ENCODE data around the gene PKP4. TPM values are rescaled to one million over a fixed set of nuclear protein-coding genes. Genes with fewer than 3 reads are reported as not detected.

Gene PKP4
- total RNA-seq, 1 donor from 2014 or later: 60.8 TPM

- no peak overlapping the region for H3K27ac ChIP-seq
- no peaks in the 10 kb centered on the region for H3K27me3 ChIP-seq
- no peak overlapping the region for H3K4me3 ChIP-seq
- TF ChIP-seq CTCF (IDR thresholded peaks at IDR 0.05): no peak
- DNase-seq (ENCODE audit: low spot score in 2 of 2): no peak
- no peaks in the 10 kb centered on the region for H3K36me3 ChIP-seq
- no peaks in the 10 kb centered on the region for H3K9me3 ChIP-seq
- H3K4me1 ChIP-seq: no peaks in the 10 kb centered on the region
- intact Hi-C loops (cut with DNase I): no loop called here
These were observed 230.6 kb downstream of the PKP4 start for GRCh38 chr2:158687315-158687714.

DNA sequence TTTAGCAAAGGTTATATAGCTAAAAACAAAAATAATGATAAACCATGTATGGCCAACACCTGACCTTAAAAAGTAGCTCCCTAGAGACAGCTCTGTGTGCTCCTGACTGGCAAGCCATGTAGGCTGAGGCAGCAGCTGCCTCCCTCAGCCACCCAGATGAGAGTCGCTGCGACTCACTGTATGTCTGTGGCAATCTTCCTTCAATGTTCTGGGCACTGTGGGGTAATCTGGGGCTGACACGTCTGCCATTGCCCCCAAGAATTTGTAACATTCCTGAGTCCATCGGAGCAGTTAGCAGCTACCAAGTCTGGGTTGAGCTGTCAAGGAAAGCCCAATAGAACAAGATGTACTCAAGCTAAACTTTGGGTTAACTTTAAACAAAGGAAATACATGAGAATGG is 232.0 kb downstream of the PKP4 start:
- Histone ChIP-seq H3K27ac (no peak overlapping the region), H3K27me3 (no peaks in the 10 kb centered on the region), H3K9me3 (no peaks in the 10 kb centered on the region), H3K36me3 (no peaks in the 10 kb centered on the region), H3K4me3 (no peak overlapping the region), H3K4me1 (no peaks in the 10 kb centered on the region)
- intact Hi-C loops (cut with DNase I): no loop called here
- DNase-seq (ENCODE audit: low spot score in 2 of 2): no peak
- TF ChIP-seq CTCF (IDR thresholded peaks at IDR 0.05): no peak

DNA sequence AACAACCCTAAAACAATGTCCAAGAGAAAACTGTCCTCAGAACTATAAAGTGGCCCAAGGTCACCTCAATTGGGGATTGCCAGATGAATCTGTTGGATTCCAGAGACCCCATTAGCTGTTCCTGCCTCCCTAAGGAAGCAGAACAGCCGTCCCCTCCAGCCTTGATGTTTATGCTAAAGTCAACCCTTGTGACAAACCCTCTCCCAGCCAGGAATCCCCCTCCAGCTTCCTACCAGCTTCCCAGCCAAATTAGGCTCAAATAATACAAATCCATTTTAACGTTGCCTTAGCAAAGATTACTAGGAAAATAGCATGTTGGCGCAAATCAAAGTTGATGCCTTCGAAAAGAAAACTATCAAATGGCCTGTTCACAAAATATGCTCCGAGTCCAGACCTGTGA is 232.6 kb downstream of the PKP4 start:
- intact Hi-C loops (cut with DNase I): no loop called here
- DNase-seq (ENCODE audit: low spot score in 2 of 2): no peak
- Histone ChIP-seq H3K36me3 (no peaks in the 10 kb centered on the region), H3K9me3 (no peaks in the 10 kb centered on the region), H3K4me3 (no peak overlapping the region), H3K4me1 (no peaks in the 10 kb centered on the region), H3K27ac (no peak overlapping the region), H3K27me3 (no peaks in the 10 kb centered on the region)
- TF ChIP-seq CTCF (IDR thresholded peaks at IDR 0.05): no peak

DNA sequence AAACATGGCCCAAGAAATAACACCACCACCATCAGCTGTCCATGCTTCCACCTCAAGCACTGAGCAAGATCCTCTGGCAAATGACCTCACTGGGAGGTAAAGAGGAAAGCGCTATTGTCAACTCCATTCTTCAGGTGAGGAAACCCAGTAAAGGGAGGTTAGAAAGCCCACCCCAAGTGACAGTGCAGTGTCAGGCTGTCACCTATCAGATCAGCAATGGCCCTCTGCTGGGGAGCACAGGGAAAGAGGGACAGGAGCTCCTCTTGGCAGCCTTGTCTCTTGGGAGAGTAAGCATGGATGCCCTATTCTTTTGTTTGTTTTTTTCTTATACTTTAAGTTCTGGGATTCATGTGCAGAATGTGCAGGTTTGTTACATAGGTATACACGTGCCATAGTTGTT is 234.1 kb downstream of the PKP4 start:
- H3K27ac ChIP-seq: no peak overlapping the region
- no peak for TF ChIP-seq CTCF (IDR thresholded peaks at IDR 0.05)
- H3K9me3 ChIP-seq: no peaks in the 10 kb centered on the region
- H3K27me3 ChIP-seq: no peaks in the 10 kb centered on the region
- H3K4me3 ChIP-seq: no peak overlapping the region
- H3K4me1 ChIP-seq: no peaks in the 10 kb centered on the region
- intact Hi-C loops (cut with DNase I): no loop called here
- no peak for DNase-seq (ENCODE audit: low spot score in 2 of 2)
- H3K36me3 ChIP-seq: no peaks in the 10 kb centered on the region

DNA sequence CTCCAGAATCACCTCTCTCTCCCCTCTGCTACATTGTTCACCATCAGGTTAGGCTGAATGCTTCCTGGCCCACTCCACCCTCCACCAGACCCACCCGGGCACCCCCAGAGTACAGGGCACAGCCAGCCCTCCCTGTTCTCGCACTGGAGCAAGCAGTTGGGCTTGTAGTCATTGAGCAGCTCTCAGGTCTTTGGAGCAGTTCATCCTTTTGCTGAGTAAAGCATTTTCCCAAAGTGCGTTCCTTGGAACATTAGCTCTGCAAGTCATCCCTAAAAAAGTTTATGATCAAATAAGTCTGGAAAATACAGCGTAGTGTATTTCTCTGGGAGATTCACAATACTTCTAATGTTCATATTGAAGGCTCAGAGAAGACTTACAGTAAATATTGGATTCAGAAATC is 234.9 kb downstream of the PKP4 start:
- H3K4me1 ChIP-seq: no peaks in the 10 kb centered on the region
- H3K27ac ChIP-seq: no peak overlapping the region
- no peaks in the 10 kb centered on the region for H3K9me3 ChIP-seq
- TF ChIP-seq CTCF (IDR thresholded peaks at IDR 0.05): no peak
- H3K27me3 ChIP-seq: no peaks in the 10 kb centered on the region
- DNase-seq (ENCODE audit: low spot score in 2 of 2): no peak
- H3K36me3 ChIP-seq: no peaks in the 10 kb centered on the region
- no peak overlapping the region for H3K4me3 ChIP-seq
- intact Hi-C loops (cut with DNase I): no loop called here

DNA sequence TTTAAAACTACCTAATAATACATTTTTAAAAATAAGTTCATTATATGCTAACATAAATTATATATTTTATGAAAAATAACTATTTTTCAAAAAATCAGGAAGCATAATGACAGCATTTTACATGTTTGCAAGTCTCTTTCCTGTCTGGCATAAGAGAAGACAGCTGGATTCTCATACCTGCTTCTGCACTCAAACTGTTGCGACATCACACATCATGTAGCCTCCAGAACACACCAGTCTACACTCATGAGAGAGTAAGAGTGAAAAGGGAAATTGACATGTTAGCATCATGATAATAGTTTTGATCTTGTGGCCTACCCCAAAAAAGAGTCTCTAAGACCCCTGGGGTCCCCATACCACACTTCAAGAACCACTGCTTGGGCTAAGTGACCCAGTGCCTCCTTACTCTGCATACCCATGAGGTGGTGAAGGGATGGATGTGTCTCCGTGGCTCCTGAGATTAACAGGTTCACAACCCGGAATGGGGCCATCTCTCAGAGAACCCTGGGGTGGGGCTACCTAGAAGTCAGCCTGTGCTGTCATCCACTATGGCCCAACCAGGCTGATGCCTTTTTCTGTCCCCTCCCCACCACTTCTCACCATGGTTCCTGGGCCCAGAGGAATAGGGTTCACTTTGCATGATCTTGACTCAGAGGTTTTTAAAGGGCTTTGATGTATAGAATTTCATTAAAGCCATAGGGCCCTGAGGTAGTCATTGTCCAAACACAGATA is 235.8 kb downstream of the PKP4 start:
- Histone ChIP-seq H3K36me3 (no peaks in the 10 kb centered on the region), H3K9me3 (no peaks in the 10 kb centered on the region), H3K4me1 (no peaks in the 10 kb centered on the region), H3K27ac (no peak overlapping the region), H3K4me3 (no peak overlapping the region), H3K27me3 (no peaks in the 10 kb centered on the region)
- intact Hi-C loops (cut with DNase I): no loop called here
- DNase-seq (ENCODE audit: low spot score in 2 of 2): no peak
- TF ChIP-seq CTCF (IDR thresholded peaks at IDR 0.05): no peak

Data from ascending aorta (tissue), 2 donors.